GM12864 (cell line): ENCODE measurements around the gene SHC3.

ENCODE experiments used
- DNase-seq: peaks from one replicate; pipeline ENCODE4 v3.0.0-alpha.2; 2011; ENCODE audit warnings: low read depth
- H3K4me3 ChIP-seq: 2 replicates; pipeline ENCODE4 v1.5.1; 2011; ENCODE audit warnings: mild to moderate bottlenecking, low read depth, low read length, control low read depth
- CTCF ChIP-seq: IDR thresholded peaks from 2 replicates; pipeline ENCODE4 v1.5.1; 2011; ENCODE audit warnings: low read depth, mild to moderate bottlenecking, moderate library complexity, low read length, control low read depth, inconsistent platforms; ENCODE audit errors: missing control alignments

Gene SHC3

GRCh38 chr9:89001917-89002540, 176.6 kb downstream of the SHC3 start:
- DNase-seq = no peak
- H3K4me3 ChIP-seq = no peak overlapping the region
- no peak for TF ChIP-seq CTCF

GRCh38 chr9:89000973-89001916, 177.4 kb downstream of the SHC3 start:
- peak; percentile 24 for DNase-seq
- H3K4me3 ChIP-seq = no peak overlapping the region
- TF ChIP-seq CTCF = peak; percentile 66

GRCh38 chr9:89000371-89000781, 178.2 kb downstream of the SHC3 start:
- no peak overlapping the region for H3K4me3 ChIP-seq
- DNase-seq = no peak

GRCh38 chr9:88998911-88999310, 179.7 kb downstream of the SHC3 start:
- no peak for TF ChIP-seq CTCF
- no peak overlapping the region for H3K4me3 ChIP-seq
- no peak for DNase-seq

More at GRCh38 chr9:89000371-89000781, 178.2 kb downstream of the SHC3 start:
- no peak for TF ChIP-seq CTCF

GRCh38 chr9:88998503-88998902, 180.1 kb downstream of the SHC3 start:
- TF ChIP-seq CTCF = no peak

GRCh38 chr9:88997646-88998045, 181.0 kb downstream of the SHC3 start:
- no peak overlapping the region for H3K4me3 ChIP-seq
- DNase-seq = no peak
- TF ChIP-seq CTCF = no peak

More at GRCh38 chr9:88998503-88998902, 180.1 kb downstream of the SHC3 start:
- DNase-seq = no peak
- H3K4me3 ChIP-seq = no peak overlapping the region
